Bronchial epithelial cell (primary cell): ENCODE measurements around the gene MGMT. TPM values are rescaled to one million over a fixed set of nuclear protein-coding genes. Genes with fewer than 3 reads are reported as not detected.

ENCODE experiments used
- DNase-seq: peaks from one replicate; pipeline ENCODE4 v3.0.0-alpha.2; 2010; ENCODE audit warnings: low read depth
- FAIRE-seq: peaks from 2 replicates; lab custom pipeline; 2011; peaks lifted over from hg19 to GRCh38; lab: Jason Lieb, UNC
- H3K27me3 ChIP-seq: 2 replicates; pipeline ENCODE4 v1.5.1; 2011; ENCODE audit warnings: low read length; ENCODE audit not compliant: control insufficient read depth, insufficient read depth
- H3K36me3 ChIP-seq: 2 replicates; pipeline ENCODE4 v1.5.1; 2011; ENCODE audit warnings: low read length; ENCODE audit not compliant: control insufficient read depth, insufficient read depth
- H3K4me3 ChIP-seq: 2 replicates; pipeline ENCODE4 v1.5.1; 2011; ENCODE audit warnings: mild to moderate bottlenecking, low read depth, low read length, control low read depth
- CTCF ChIP-seq: IDR thresholded peaks from 2 replicates; pipeline ENCODE4 v1.5.1; 2011; ENCODE audit warnings: mild to moderate bottlenecking, moderate library complexity, low read length, control low read depth, inconsistent platforms; ENCODE audit not compliant: insufficient read depth, severe bottlenecking
- total RNA-seq: library from RNA; depleted of rRNA; stranded (reverse); fragments of >200 nt; gene quantifications from 2 replicates; pipeline ENCODE4 v1.2.1, GENCODE V29; 2014

MGMT gene
- total RNA-seq, 1 donor from 2014 or later, result 19.7 TPM

GRCh38 chr10:129593953-129594352, 126.9 kb downstream of the MGMT start:
- FAIRE-seq (no peak), DNase-seq (no peak)
- TF ChIP-seq CTCF, result no peak
- no peaks in the 10 kb centered on the region for H3K27me3 ChIP-seq
- no peak overlapping the region for H3K4me3 ChIP-seq
- H3K36me3 ChIP-seq, result no peaks in the 10 kb centered on the region

DNA sequence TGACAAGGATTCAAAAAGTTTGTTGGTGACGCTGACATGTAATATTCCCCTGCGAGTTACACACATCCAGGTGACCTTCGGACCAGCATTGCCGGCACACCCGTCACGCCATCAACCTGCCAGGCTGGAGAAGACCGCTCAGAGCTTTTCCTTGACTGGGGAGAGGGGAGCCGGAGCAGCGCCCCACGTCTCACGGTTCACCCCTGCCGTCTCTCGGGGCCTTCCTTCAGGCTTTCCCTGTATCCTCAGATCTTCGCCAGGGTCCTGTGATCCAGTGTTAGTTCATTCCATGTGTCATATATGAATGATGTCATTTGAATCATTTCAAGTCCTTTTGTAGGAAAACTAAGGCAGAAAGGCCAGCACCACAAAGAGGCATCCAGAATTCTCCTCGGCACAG, 127.8 kb downstream of the MGMT start:
- H3K36me3 ChIP-seq, result no peaks in the 10 kb centered on the region
- H3K4me3 ChIP-seq, result no peak overlapping the region
- DNase-seq (no peak), FAIRE-seq (no peak)
- no peak for TF ChIP-seq CTCF
- H3K27me3 ChIP-seq, result no peaks in the 10 kb centered on the region

- no peak for TF ChIP-seq CTCF
- no peak for FAIRE-seq
These were observed 131.4 kb downstream of the MGMT start for GRCh38 chr10:129598413-129598812.

GRCh38 chr10:129599160-129599559, 132.1 kb downstream of the MGMT start:
- DNase-seq, result no peak
- H3K4me3 ChIP-seq, result no peak overlapping the region
- TF ChIP-seq CTCF, result no peak
- FAIRE-seq, result no peak
- H3K27me3 ChIP-seq, result no peaks in the 10 kb centered on the region
- no peaks in the 10 kb centered on the region for H3K36me3 ChIP-seq

More at GRCh38 chr10:129598413-129598812, 131.4 kb downstream of the MGMT start:
- no peak overlapping the region for H3K4me3 ChIP-seq
- H3K27me3 ChIP-seq, result no peaks in the 10 kb centered on the region
- DNase-seq, result no peak
- no peaks in the 10 kb centered on the region for H3K36me3 ChIP-seq

GRCh38 chr10:129601737-129602136, 134.7 kb downstream of the MGMT start:
- TF ChIP-seq CTCF, result no peak
- Histone ChIP-seq H3K4me3 (no peak overlapping the region), H3K36me3 (no peaks in the 10 kb centered on the region), H3K27me3 (no peaks in the 10 kb centered on the region)
- no peak for FAIRE-seq
- DNase-seq, result no peak

DNA sequence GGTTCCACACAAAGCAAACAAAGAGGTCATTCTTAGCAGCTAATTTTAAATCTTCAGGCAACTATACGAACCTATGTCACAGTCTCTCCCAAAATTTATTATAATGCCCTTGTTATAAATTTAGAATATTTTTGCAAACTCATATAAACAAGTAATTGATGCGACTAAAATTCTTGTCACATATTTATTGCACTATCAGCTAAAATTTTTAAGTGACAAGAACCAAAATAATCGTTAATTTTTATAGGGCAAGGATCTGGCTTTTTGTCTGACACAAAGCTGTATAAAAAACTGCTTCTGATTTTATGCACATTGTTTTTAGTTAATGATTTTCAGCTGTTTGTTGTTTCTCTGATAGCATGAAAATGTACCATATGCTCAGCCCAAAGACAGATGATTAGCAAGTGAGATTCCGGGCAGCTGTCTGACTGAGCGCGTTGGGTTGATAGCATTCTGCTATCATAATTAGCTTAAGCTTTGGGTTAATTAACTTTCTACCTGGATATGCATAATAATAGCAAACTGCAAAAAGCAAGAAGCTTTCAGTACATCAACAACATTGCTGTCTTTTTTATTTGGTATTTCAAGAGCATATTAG, 136.0 kb downstream of the MGMT start:
- FAIRE-seq, result no peak
- DNase-seq, result no peak
- no peak overlapping the region for H3K4me3 ChIP-seq
- H3K27me3 ChIP-seq, result no peaks in the 10 kb centered on the region
- H3K36me3 ChIP-seq, result no peaks in the 10 kb centered on the region
- no peak for TF ChIP-seq CTCF
